Hematopoietic multipotent progenitor cell treated with erythropoietin and hydrocortisone succinate and interleukin-3 and kit ligand, for 6 days (in vitro differentiated cells): ENCODE measurements around the gene SYCP2L.
"Not testable (repeated sequence)": the region's sequence is repeated elsewhere in the genome, so short reads cannot be mapped to it uniquely, and the experiment has no call there.

Experiments
- DNase-seq: peaks from one replicate; pipeline ENCODE4 v3.0.0-alpha.2; 2015

Gene SYCP2L

GRCh38 chr6:10880366-10880765, 6.5 kb upstream of the SYCP2L start:
- no peak for DNase-seq

DNA sequence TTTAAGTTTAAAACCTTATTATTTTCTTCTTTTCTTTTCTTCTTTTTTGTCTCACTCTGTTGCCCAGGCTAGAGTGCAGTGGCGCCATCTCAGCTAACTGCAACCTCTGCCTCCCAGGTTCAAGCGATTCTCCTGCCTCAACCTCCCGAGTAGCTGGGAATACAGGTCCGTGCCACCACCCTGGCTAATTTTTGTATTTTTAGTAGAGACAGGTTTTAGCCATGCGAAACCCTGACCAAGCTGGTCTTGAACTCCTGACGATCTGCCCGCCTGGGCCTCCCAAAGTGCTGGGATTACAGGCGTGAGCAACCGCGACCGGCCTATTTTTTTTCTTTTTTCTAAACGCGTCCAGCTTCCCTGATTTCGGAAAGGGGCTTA, 4.6 kb upstream of the SYCP2L start:
- DNase-seq: not testable (repeated sequence)

DNA sequence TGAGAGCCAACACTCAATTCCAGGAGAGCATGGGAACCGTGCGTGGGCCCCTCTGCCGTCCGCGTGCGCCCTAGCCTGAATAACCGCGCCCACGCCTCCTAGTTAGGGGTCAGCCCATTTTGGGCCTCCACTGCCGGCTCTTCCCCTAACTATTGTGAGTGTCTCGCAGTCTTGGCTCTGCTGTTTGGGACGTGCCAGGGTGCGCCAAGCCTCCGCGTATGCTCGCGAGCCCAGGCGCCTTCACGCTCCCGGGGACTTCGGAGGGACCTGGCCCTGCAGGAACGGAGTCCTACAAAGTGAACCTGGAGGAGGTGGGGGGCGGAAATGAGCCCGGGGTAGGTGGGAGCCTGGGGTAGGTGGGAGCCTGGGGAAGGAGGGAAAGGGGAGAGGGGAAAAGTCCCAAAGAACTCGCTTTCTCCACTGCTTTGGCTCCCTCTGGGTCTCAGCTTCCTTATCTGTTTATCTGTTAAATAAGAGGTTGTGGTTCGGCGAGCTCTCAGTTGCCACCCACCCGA, 4.1 kb upstream of the SYCP2L start:
- no peak for DNase-seq

DNA sequence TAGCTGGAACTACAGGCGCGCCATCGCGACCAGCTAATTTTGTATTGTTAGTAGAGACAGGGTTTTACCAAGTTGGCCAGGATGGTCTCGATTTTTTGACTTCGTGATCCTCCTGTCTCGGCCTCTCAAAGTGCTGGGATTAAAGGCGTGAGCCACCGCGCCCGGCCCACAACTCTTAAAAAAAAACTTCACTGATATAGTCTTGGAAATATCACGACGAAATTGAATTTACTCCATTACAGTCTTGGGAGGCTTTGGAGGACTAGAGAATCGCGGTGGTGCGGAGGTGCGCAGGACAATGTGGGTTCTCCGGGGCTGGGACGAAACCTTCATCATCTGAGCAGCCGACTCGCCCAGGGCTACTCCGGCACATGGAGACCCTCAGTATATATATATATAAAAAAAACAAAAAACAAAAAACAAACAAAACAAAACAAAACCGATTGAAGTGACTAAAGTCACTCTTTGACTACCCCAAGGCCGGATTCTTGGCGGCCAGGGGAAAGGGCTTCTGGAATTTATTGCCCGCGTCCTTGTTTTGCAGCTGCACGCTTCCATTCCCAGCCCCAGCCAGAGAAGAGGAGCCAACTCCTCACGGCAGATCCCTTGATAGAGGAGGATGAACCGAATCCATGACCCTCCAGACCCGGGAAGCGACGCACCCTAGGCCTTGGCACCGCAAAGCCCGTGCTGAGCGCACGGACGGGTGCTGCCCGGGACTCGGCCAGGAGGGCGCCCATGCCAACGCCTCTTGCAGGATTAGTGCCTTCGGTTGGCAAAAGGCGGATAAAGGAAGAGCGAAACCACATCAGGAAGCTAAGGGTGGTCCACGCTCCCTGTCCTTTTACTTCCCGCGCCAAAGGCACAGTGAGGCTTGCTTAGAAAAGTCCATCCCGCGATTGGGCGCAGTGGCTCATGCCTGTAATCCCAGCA, 3.3 kb upstream of the SYCP2L start:
- DNase-seq: no peak

- DNase-seq: no peak
Measured at GRCh38 chr6:10884245-10884972, 2.4 kb upstream of the SYCP2L start.

- DNase-seq: not testable (repeated sequence)
Measured at GRCh38 chr6:10886365-10886690, 524 bp upstream of the SYCP2L start.

GRCh38 chr6:10890151-10890550, 3.3 kb downstream of the SYCP2L start:
- no peak for DNase-seq

GRCh38 chr6:10891960-10892359, 5.1 kb downstream of the SYCP2L start:
- no peak for DNase-seq

DNA sequence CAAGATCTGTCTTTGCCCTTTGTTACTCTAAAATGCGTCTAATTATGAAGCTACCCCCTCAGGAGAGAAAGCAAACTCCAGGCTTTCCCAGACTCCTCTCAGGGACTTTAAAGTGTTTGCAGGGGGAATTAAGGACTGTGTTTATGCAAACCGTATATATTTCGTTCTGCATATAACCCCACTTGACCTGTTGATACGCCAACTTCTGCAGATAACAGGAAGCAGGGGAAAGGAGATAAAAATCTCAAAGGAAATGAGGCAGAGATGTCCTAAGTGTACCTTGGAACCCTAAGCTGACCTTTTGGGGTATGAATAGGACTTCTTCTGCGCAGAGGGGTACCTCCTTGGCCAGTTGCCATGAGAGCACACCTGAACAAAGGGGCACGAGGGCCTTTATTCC, 8.1 kb downstream of the SYCP2L start:
- DNase-seq: no peak

GRCh38 chr6:10896691-10897090, 9.8 kb downstream of the SYCP2L start:
- no peak for DNase-seq

DNA sequence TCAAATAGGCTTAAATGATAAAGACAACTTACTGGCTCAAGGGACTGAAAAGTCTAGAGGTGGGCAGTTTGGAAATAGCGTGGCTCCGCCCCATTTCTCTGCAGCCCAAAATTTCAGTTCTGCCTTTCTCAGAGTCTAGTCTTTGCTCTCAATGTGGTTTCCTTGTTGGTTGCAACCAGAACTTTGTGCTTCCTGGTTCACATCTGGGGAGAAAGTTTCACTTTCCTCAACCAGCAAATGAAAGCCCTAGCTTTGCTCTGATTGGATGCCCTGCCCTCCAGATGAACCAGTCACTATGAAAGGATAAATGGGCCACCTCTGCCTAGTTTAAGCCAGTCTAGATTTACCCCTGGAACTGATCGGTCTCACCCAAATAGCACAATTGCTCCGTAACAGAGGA, 14.9 kb downstream of the SYCP2L start:
- DNase-seq: peak; percentile 30

DNA sequence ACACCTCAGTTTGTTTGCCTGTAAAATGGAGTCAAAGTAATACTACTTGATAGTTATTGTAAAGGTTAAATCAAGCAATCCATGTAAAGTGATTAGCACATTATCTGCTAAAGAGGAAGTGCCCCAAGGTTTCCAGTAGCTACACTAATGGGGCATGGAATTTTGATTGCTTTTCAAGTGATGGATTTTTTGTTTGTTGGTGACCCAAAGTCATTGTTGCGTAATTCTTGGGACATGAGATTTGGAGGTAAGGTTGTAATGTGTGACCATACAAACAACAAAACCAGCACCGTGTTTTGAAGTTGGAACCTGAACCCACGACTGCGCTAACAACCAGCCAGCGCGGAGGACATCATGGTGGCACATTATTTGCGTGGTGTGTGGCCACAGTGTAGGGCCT, 17.2 kb downstream of the SYCP2L start:
- no peak for DNase-seq

DNA sequence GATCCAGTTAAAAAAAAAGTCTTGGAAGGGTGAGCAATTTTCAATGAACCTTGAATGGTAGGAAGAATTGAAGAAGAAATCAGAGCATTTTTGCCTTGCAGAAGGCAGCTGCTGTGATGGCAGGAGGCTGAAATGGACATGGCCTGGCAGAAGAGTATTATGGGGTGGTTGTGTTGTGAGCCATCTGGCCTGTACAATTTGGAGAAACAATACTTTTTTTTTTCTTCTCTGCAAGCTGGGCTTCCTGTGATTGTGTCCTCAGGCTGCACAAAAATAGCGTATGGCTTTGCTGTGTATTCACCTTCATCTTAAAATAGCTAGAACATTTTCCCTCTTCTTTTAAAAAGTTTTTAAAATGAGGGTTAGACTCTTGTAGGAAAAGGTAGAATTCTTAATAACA, 21.4 kb downstream of the SYCP2L start:
- DNase-seq: no peak

GRCh38 chr6:10919520-10919919, 32.7 kb downstream of the SYCP2L start:
- DNase-seq: not testable (repeated sequence)

GRCh38 chr6:10933126-10933525, 46.3 kb downstream of the SYCP2L start:
- no peak for DNase-seq

GRCh38 chr6:10939840-10940239, 53.0 kb downstream of the SYCP2L start:
- no peak for DNase-seq

DNA sequence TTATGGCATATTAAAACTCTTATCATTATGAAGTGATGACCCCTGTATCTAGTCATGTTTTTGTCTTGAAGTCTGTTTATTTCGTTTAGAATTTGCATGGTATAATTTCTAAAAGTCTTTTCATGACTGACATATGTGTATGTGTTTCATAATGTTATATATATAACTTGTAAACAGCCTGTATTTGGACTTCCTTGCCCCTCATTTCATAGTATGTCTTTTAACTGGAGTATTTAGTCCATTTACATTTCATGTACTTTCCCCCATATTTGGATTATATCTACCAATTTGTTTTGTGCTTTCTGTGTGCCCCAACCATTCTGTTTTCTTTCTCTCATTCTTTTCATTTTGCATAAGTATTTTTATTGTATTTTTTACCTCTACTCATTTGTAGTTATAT, 59.0 kb downstream of the SYCP2L start:
- DNase-seq: no peak

DNA sequence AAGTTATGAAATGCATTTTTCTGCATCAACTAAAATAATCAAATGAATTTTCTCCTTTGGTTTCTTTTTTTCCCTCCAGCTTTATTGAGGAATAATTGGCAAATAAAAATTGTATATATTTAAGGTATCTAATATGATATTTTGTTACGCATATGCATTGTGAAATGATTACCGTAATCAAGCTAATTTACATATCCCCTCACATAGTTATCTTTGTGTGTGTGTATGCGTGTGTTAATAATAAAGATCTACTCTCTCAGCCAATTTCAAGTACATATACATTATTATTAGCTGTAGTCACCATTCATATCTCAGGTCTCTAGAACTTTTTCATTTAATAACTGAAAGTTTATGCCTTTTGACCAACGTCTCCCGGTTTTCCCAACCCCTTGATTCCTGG, 61.1 kb downstream of the SYCP2L start:
- DNase-seq: no peak

DNA sequence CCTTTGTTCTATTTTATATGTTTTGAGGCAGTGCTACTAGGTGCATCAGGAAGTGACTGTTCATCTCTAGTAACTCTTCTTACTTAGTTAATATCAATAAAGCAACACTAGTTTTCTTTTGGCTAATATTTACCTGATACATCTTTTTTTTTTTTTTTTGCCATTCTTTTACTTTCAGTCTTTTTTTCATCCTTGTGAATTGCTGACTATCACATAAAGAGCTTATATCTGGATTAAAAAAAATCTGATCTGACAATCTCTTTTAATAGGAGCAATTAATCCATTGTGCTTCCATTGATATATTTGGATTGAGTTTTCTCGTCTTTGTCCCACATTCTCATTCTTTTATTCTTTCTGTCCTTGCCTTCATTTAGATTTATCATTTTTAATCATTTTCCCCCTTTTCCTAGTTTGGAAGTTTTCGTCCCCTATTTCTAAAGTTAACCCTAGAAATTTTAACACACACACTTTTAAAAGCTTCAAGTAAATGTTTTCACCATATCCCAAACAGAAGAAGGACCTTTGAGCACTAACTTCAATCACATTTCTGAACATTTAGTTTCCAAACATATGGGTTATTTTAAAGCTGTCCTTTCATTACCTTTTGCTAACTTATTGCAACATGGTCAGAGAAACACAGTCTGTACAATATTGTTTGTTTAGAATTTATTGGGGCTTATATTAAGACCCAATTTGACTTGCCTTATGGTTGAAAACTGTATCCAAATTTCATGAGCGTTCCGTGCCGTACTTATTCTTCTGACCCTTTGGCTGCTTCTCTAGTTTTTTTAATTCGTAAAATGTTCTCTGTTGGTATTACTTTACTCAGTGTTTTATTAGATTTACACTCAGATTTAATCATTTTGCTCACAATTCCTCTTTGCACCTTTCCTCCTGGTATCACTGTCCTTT, 63.0 kb downstream of the SYCP2L start:
- no peak for DNase-seq

DNA sequence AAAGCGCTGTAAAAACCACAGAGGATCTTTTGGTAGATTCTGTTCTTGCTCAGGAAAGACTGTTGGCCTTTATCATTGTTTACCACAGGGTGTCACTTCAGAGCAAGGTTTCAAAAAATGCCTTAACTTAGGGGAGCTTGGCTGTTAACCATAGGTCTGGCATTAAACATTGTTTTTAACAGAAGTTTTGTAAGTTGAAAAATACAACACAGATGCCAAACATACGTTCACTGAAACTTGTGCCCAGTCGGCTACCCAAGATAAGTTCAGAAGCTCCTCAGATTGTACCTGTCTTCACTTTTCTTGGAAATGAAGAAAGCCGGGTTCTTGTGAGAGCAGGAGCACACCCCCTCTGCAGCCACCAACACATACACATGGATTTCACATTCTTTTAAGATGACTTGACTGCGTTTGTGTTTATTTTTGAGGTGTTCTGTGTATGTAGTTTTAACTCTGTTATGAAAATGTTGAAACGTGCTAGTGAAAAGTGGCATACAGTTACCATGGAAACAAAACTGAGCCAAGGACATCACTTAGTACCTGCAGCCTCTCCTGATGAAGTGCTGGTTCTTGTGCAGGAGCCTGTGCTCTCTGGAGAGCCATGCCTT, 64.9 kb downstream of the SYCP2L start:
- DNase-seq: peak; percentile 58

GRCh38 chr6:10954590-10955010, 67.7 kb downstream of the SYCP2L start:
- peak; percentile 84 for DNase-seq

DNA sequence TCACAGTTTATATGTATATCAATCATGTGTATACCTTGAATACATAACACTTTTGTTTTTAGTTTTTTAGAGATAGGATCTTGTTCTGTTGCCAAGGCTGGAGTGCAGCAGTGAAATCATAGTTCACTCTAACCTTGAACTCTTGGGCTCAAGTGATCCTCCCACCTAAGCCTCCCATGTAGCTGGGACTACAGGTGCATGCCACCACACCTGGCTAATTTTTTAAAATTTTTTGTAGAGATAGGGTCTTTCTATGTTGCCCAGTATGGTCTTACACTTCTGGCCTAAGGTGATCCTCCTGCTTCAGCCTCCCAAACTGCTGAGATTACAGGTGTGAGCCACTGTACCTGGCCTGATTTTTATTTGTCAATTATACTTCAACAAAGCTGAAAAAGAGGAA, 69.9 kb downstream of the SYCP2L start:
- DNase-seq: no peak
